OCI-LY7 (cell line): Measurements from ENCODE around the gene LRRC53.

Experiments
- CTCF ChIP-seq: fragments of 200-600 bp; sonication (generic); conservative IDR thresholded peaks from 2 replicates; pipeline ENCODE4 v1.5.1; 2014; ENCODE audit warnings: mild to moderate bottlenecking, antibody characterized with exemption, low read length, moderate library complexity, mixed read lengths
- EZH2phosphoT487 ChIP-seq: fragments of 200-600 bp; sonication (generic); IDR thresholded peaks from 2 replicates; pipeline ENCODE4 v1.6.1; 2018; ENCODE audit warnings: low read depth, borderline replicate concordance, mild to moderate bottlenecking, mixed run types, antibody characterized with exemption, low read length, moderate library complexity, mixed read lengths

DNA sequence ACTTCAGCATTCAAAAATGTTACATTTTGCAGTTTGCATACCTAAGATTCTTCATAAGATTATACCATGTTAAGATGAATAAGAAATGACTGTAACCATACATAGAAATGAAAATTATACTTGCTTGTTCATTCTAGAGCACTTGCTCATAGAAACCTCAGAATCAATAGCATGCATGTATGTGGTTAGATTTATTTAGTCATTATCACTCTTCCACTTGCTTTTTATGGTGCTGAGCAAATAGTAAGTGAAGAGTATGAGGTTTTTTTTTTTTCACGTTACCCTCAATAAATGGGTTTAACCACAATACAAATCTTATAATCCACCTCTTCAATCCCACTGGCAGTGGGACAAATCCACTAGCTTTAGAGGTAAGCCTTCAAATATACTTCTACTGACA, 84.7 kb downstream of the LRRC53 start:
- TF ChIP-seq CTCF (no peak), EZH2phosphoT487 (no peak)
